HCT116 (cell line): ENCODE measurements around the gene SETD1B. TPM values are rescaled to one million over a fixed set of nuclear protein-coding genes. Genes with fewer than 3 reads are reported as not detected.
A peak's percentile ranks its signal among the peaks of the same experiment; 100 is the strongest.

Experiments
- ATAC-seq: fragments of 200-7000 bp; cut with Tn5 transposase; 2 replicates; pipeline ENCODE4 v1.9.1; 2020; ENCODE audit warnings: mild to moderate bottlenecking, moderate library complexity
- BruUV-seq: library from RNA; stranded (reverse); fragments of 400-500 nt; replicated peaks from 2 replicates; lab custom pipeline; 2021; lab: Mats Ljungman, UMichigan
- CTCF ChIA-PET: fragments of 300-600 bp; sonication (Branson Sonifier 250); formaldehyde crosslinking; loops from one replicate; lab custom pipeline; 2021; ENCODE audit warnings: antibody characterized with exemption; lab: Charles Lee
- POLR2A ChIA-PET: fragments of 300-600, 350-600 bp; sonication (Branson Sonifier 250); formaldehyde crosslinking; loops from one replicate; lab custom pipeline; 2021; ENCODE audit warnings: antibody characterized with exemption; lab: Charles Lee
- RAD21 ChIA-PET, 2 experiments: fragments of 300-600 bp; sonication (Branson Sonifier 250); formaldehyde crosslinking; loops; one replicate each; lab custom pipeline; 2023; ENCODE audit warnings: low total read pairs in 2 of 2; ENCODE audit not compliant: uncharacterized antibody in 2 of 2, unreplicated experiment in 2 of 2, low non-redundant PET in 1 of 2; lab: Charles Lee
- DNase-seq: peaks from one replicate; pipeline ENCODE4 v3.0.0-alpha.2; 2010; ENCODE audit warnings: low read depth, low spot score
- H2AFZ ChIP-seq: fragments of 200-600 bp; shearing (Covaris generic), sonication (generic); 2 replicates; pipeline ENCODE4 v1.6.1; 2017; ENCODE audit warnings: low read depth, mixed run types, mixed read lengths, antibody characterized with exemption, low read length; ENCODE audit not compliant: poor library complexity, severe bottlenecking
- H3K27ac ChIP-seq: 2 replicates; pipeline ENCODE4 v1.5.1; 2012; ENCODE audit warnings: low read depth, low read length
- H3K27me3 ChIP-seq: fragments of 200-600 bp; sonication (generic); 2 replicates; pipeline ENCODE4 v1.6.1; 2016; ENCODE audit warnings: mixed run types, low read length, mixed read lengths; ENCODE audit not compliant: insufficient read depth
- H3K36me3 ChIP-seq, 2 experiments: fragments of 200-500 bp in 1 of 2; fragments of 200-600 bp in 1 of 2; sonication (Bioruptor generic) in 1 of 2; sonication (generic) in 1 of 2; 2 replicates each; pipeline versions ENCODE4 v1.5.1 to v1.6.1; 2014 to 2016; ENCODE audit warnings: low read length in 2 of 2, inconsistent platforms in 1 of 2, mixed read lengths in 1 of 2, mixed run types in 1 of 2; ENCODE audit not compliant: insufficient read depth in 2 of 2, control insufficient read depth in 1 of 2
- H3K4me1 ChIP-seq, 2 experiments: fragments of 200-600 bp in 1 of 2; sonication (generic) in 1 of 2; 2 replicates each; pipeline versions ENCODE4 v1.5.1 to v1.6.1; 2012 to 2017; ENCODE audit warnings: low read length in 2 of 2, inconsistent platforms in 1 of 2, mild to moderate bottlenecking in 1 of 2, mixed read lengths in 1 of 2, mixed run types in 1 of 2, moderate library complexity in 1 of 2; ENCODE audit not compliant: insufficient read depth in 2 of 2, control insufficient read depth in 1 of 2
- H3K4me2 ChIP-seq: fragments of 200-600 bp; sonication (generic); 2 replicates; pipeline ENCODE4 v1.6.1; 2017; ENCODE audit warnings: mixed run types, low read length, mixed read lengths
- H3K4me3 ChIP-seq, 2 experiments: fragments of 200-600 bp in 1 of 2; sonication (generic) in 1 of 2; replicated peaks in 1 of 2; 2 replicates each; pipeline ENCODE4 v1.5.1; 2011 to 2016; ENCODE audit warnings: low read length in 2 of 2, control low read depth in 1 of 2, low read depth in 1 of 2, mild to moderate bottlenecking in 1 of 2, mixed read lengths in 1 of 2, mixed run types in 1 of 2
- H3K79me2 ChIP-seq: fragments of 200-600 bp; sonication (generic); 2 replicates; pipeline ENCODE4 v1.6.1; 2017; ENCODE audit warnings: mild to moderate bottlenecking, mixed run types, low read length, moderate library complexity, mixed read lengths; ENCODE audit not compliant: insufficient read depth
- H3K9ac ChIP-seq: fragments of 200-600 bp; sonication (generic); 2 replicates; pipeline ENCODE4 v1.6.1; 2016; ENCODE audit warnings: low read length, mixed read lengths
- H3K9me2 ChIP-seq: fragments of 200-600 bp; sonication (generic), shearing (Covaris generic); 2 replicates; pipeline ENCODE4 v1.6.1; 2017; ENCODE audit warnings: mixed run types, mild to moderate bottlenecking, moderate library complexity; ENCODE audit not compliant: insufficient read depth
- H3K9me3 ChIP-seq, 2 experiments: fragments of 200-500 bp in 1 of 2; fragments of 200-600 bp in 1 of 2; sonication (Bioruptor generic) in 1 of 2; sonication (generic) in 1 of 2; 2 replicates each; pipeline ENCODE4 v1.6.1; 2014 to 2017; ENCODE audit warnings: low read length in 2 of 2, mixed read lengths in 2 of 2, inconsistent platforms in 1 of 2, low read depth in 1 of 2, mild to moderate bottlenecking in 1 of 2, mixed run types in 1 of 2, moderate library complexity in 1 of 2; ENCODE audit not compliant: control insufficient read depth in 1 of 2, insufficient read depth in 1 of 2
- H4K20me1 ChIP-seq: fragments of 200-600 bp; sonication (generic), shearing (Covaris generic); 2 replicates; pipeline ENCODE4 v1.6.1; 2017; ENCODE audit warnings: mixed run types, mild to moderate bottlenecking, moderate library complexity; ENCODE audit not compliant: insufficient read depth
- CTCF ChIP-seq, 3 experiments: fragments of 200-600 bp in 1 of 3; sonication (generic) in 1 of 3; IDR thresholded peaks in 2 of 3; conservative IDR thresholded peaks in 1 of 3; 2 replicates each; pipeline ENCODE4 v1.5.1; 2012 to 2017; ENCODE audit warnings: low read depth in 2 of 3, low read length in 2 of 3, antibody characterized with exemption in 1 of 3, borderline replicate concordance in 1 of 3, control low read depth in 1 of 3, mild to moderate bottlenecking in 1 of 3, mixed read lengths in 1 of 3, mixed run types in 1 of 3, moderate library complexity in 1 of 3; ENCODE audit not compliant: insufficient read depth in 1 of 3
- POLR2A ChIP-seq: IDR thresholded peaks from 2 replicates; pipeline ENCODE4 v1.7.0; 2011; ENCODE audit warnings: borderline replicate concordance; ENCODE audit not compliant: insufficient read depth, insufficient read length; ENCODE audit errors: extremely low read depth
- POLR2AphosphoS5 ChIP-seq: IDR thresholded peaks from 2 replicates; pipeline ENCODE4 v1.6.1; 2011; ENCODE audit warnings: mild to moderate bottlenecking, low read depth, low read length, moderate library complexity
- TCF7L2 ChIP-seq: IDR thresholded peaks from 2 replicates; pipeline ENCODE4 v1.7.0; 2011; ENCODE audit warnings: borderline replicate concordance, inconsistent platforms; ENCODE audit not compliant: insufficient read depth, insufficient read length; ENCODE audit errors: extremely low read depth
- YY1 ChIP-seq: IDR thresholded peaks from 2 replicates; pipeline ENCODE4 v1.6.1; 2011; ENCODE audit warnings: low read length, low read depth, moderate library complexity, mild to moderate bottlenecking; ENCODE audit not compliant: insufficient replicate concordance; ENCODE audit errors: extremely low read depth
- ZNF274 ChIP-seq: fragments of 200-500 bp; sonication (Bioruptor generic); IDR thresholded peaks from 2 replicates; pipeline ENCODE4 v1.6.1; 2014; ENCODE audit warnings: mild to moderate bottlenecking, low read depth, low read length, inconsistent platforms
- intact Hi-C: fragments of 100-400 bp; cut with micrococcal nuclease; formaldehyde crosslinking; loops from 2 replicates; pipeline ENCODE4 v1.10.0; 2022
- total RNA-seq: library from RNA; stranded (reverse); gene quantifications from one replicate; pipeline ENCODE4 v1.2.1, GENCODE V29; 2021; ENCODE audit not compliant: unreplicated experiment

Gene SETD1B
- total RNA-seq, 1 experiment from 2014 or later, result 17.5 TPM

- peak overlapping the region; percentile 100 for H3K27ac ChIP-seq
- DNase-seq (peak; percentile 89), ATAC-seq (peak; percentile 68)
- no TSS peak for BruUV-seq
- ChIA-PET CTCF (interaction anchor here (0.6 to 6.9 kb wide), 39 partner anchors 9 to 255 kb away, joined by 3 to 149 read pairs (median 5); partner anchors contain the start of genes CFAP251, HPD, PSMD9 and SETD1B), POLR2A (interaction anchor here (0.6 to 6.1 kb wide), 11 partner anchors 9 to 1503 kb away, joined by 3 to 38 read pairs (median 7); partner anchors contain the start of genes PSMD9 and RNU4-2), RAD21 (interaction anchor here (0.6 to 4.2 kb wide), 16 partner anchors 9 to 107 kb away, joined by 3 to 26 read pairs (median 5); partner anchors contain the start of gene PSMD9 (in 2 of the 2))
- H2AFZ ChIP-seq, result no peak overlapping the region
- 0 out of 4 replicates have a peak, but pooled peaks cover 0 to 5% of the 10 kb centered on the region in 2 experiments for H3K36me3 ChIP-seq
- H3K4me3 ChIP-seq, result peak overlapping the region; percentile 90 to 91
- peaks cover 60 to 92% of the 10 kb centered on the region in 2 experiments for H3K4me1 ChIP-seq
- H3K79me2 ChIP-seq, result peaks cover 61% of the 10 kb centered on the region
- H3K9me2 ChIP-seq, result no peaks in the 10 kb centered on the region
- intact Hi-C loops, result loop anchor here (1.0 to 2.0 kb wide), 6 partner anchors 8 to 97 kb away; partner anchors contain the start of gene PSMD9
- H4K20me1 ChIP-seq, result no peaks in the 10 kb centered on the region
- TF ChIP-seq TCF7L2 (peak; percentile 13), ZNF274 (no peak), CTCF (IDR thresholded peaks at IDR 0.05 in 2 of 3, conservative IDR thresholded peaks at IDR 0.05 in 1 of 3; ENCODE audit: borderline replicate concordance in 1 of 3, insufficient read depth in 1 of 3, low read depth in 2 of 3, low read length in 2 of 3) (peak in 2 of 3 experiments; percentile 99 to 100; a peak in 4 of 6 replicates), YY1 (peak; percentile 34), POLR2A (peak; percentile 43), POLR2AphosphoS5 (peak; percentile 72)
- H3K27me3 ChIP-seq, result no peaks in the 10 kb centered on the region
- peak overlapping the region; percentile 96 for H3K9ac ChIP-seq
- H3K4me2 ChIP-seq, result peak overlapping the region; percentile 91
- H3K9me3 ChIP-seq, result no peaks in the 10 kb centered on the region
Measured at GRCh38 chr12:121793838-121794533, 9.8 kb upstream of the SETD1B start.
